GM13976 (cell line): ENCODE data around the gene SMO.

Experiments used
- DNase-seq: peaks from one replicate; pipeline ENCODE4 v3.0.0; 2012; ENCODE audit warnings: low spot score
- CTCF ChIP-seq: IDR thresholded peaks from 2 replicates; pipeline ENCODE4 v1.5.1; 2012; ENCODE audit warnings: borderline replicate concordance, mild to moderate bottlenecking; ENCODE audit not compliant: insufficient read depth; ENCODE audit errors: extremely low read depth, missing control alignments, control extremely low read depth
- in situ Hi-C: fragments of 300-500 bp; cut with MboI; formaldehyde crosslinking; loops from one replicate; pipeline ENCODE4 v1.12.0; 2022; ENCODE audit warnings: low sequenced_read_pairs, mixed read lengths, inconsistent platforms; ENCODE audit not compliant: unreplicated experiment

The SMO gene

DNA sequence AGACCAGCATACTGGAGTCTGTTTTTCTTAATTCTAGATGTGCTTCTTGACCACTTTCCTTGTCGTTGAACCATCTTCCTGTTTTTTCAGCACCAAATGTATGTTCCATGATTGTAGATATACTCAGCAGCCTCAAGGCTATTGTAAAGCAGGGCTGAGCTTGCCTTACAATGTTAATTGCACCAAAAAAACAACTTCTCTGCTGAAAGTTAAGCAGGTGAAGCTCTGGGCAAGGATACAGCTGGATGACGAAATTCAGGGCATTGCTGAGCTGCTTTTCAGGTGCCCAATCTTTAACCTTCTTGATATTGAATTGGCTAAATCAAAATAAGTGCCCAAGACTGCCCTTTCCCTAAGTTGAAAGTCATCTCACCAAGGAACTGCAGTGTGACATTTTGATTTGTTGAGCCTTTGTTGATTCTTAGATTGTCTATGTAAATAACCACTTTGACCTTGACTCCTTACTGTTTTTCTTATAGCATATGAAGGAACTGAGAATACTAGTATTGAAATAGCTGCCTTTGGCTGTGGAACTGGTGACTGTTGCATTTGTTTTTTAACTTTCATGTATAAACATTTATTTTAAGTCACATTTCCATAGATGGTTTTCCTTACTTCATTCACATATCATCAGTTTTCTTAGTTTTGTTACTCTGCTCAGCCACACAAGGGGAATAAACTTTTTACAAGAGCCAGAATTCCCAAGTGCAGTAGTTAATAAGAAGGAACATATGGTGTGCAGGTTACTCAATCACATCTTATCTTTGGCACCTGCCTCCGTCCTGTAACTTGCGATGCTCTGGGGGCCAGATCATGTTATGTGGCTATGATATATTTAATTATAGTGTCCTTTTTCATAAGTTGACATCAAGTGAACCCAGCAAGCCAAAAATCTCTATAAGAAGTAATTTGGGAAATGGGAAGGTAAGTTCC, 39.5 kb downstream of the SMO start:
- in situ Hi-C loops = no loop called here
- DNase-seq = no peak
- TF ChIP-seq CTCF = no peak

DNA sequence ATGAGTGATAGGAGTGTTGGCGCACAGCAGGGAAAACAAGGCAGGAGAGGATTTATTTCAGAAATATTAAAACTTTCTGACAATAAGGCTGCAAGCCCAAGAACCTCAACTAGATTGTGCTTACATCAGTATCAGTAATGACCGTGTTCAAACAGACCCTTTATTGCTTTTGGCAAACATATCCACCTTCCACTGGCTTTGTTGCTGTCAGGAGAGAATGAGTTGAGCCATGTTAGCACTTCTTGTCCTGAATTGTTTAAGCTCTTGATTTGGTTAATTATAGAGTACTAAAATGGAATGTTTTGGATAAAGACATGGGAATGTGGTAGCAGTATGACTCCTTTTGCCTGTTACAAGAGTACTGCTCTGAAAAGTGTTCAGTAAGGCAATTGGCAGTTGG, 40.2 kb downstream of the SMO start:
- in situ Hi-C loops = no loop called here
- TF ChIP-seq CTCF = no peak
- no peak for DNase-seq

DNA sequence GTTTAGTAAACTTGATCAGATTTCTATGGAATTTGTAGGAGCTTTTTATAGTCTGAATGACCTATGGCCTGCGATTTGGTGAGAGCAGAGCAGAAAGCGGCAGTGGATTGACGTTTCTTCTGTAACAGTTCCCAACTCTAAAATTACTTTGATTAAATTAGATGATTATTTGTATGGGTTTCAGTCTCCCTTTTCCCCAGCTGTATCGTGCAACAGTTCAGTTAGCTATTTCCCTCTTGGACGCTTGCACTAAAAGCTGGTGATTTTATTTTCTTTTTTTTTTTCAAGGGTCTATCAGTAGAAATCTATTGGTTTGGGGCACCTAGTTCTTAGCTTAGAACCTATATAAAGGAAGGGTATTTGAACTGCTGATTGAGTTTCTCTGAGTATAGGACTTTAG, 43.2 kb downstream of the SMO start:
- in situ Hi-C loops = no loop called here
- no peak for TF ChIP-seq CTCF
- no peak for DNase-seq

GRCh38 chr7:129238546-129238945, 50.1 kb downstream of the SMO start:
- no peak for DNase-seq
- TF ChIP-seq CTCF = no peak
- in situ Hi-C loops = no loop called here

DNA sequence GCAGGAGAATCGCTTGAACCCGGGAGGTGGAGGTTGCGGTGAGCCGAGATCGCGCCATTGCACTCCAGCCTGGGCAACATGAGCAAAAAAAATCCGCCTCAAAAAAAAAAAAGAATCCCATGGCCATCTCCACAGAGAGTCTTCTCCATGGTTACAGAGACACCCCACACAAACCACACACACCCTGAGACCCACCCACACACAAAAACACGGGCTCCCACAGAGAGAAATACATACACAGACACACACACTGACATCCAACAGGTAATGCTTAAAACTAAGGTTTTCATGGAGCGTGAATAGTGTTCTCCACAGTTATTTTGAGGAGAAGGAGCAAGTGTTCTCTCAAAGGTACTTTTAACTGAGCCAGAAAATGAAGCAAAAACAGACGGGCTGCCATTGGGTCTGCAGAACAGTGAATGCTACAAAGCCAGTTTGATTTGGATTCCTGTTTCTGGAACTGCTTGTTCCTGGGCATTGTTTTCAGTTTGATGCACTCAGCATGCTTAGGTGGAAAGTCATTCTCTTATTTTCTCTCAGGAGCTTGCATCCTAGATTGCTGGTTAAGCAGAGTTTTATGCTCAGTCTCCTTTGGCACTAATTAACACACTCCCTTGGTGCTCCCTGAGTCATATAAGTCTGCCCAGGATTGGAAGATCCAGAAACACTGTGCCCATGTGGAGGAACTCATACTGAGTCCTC, 51.8 kb downstream of the SMO start:
- in situ Hi-C loops = no loop called here
- no peak for DNase-seq
- no peak for TF ChIP-seq CTCF

GRCh38 chr7:129244220-129244619, 55.8 kb downstream of the SMO start:
- no peak for TF ChIP-seq CTCF
- in situ Hi-C loops = no loop called here
- DNase-seq = no peak
